Measurements from ENCODE around the gene SPON1. TPM values are rescaled to one million over a fixed set of nuclear protein-coding genes. Genes with fewer than 3 reads are reported as not detected.

Gene SPON1
- total and polyA plus RNA-seq, 2 experiments from 2014 or later, result 2.9 to 6.4 TPM

- Histone ChIP-seq H3K27ac (ENCODE audit: low read depth) (no peak overlapping the region), H3K36me3 (ENCODE audit: insufficient read depth) (0 out of 2 replicates have a peak, but pooled peaks cover 4% of the 10 kb centered on the region), H3K4me3 (no peak overlapping the region), H2AFZ (no peak overlapping the region; the same call in 1 of the 2 replicates), H3F3A (replicated peaks; ENCODE audit: low read depth) (no peaks in the 10 kb centered on the region), H4K20me1 (replicated peaks; ENCODE audit: insufficient read depth) (no peaks in the 10 kb centered on the region), H3K27me3 (ENCODE audit: insufficient read depth) (no peaks in the 10 kb centered on the region), H3K4me2 (no peak overlapping the region), H3K4me1 (ENCODE audit: insufficient read depth) (no peaks in the 10 kb centered on the region), H3K79me2 (replicated peaks; ENCODE audit: insufficient read depth) (no peaks in the 10 kb centered on the region), H3K9me2 (ENCODE audit: insufficient read depth) (no peaks in the 10 kb centered on the region)
- no peak for DNase-seq (ENCODE audit: low spot score)
- H3K27ac Mint-ChIP-seq, result no peak overlapping the region
- peaks cover 4% of the 10 kb centered on the region; the same call in 1 of the 3 replicates for H3K36me3 Mint-ChIP-seq (ENCODE audit: low read depth)
- TF ChIP-seq CREB1 (CRISPR knock-in tag; IDR thresholded peaks at IDR 0.05; ENCODE audit: low read depth) (no peak), ETS1 (IDR thresholded peaks at IDR 0.05) (no peak), REST (IDR thresholded peaks at IDR 0.05; ENCODE audit: unreplicated experiment) (no peak), ZNF331 (CRISPR knock-in tag; IDR thresholded peaks at IDR 0.05; ENCODE audit: low read depth) (no peak), EZH2 (IDR thresholded peaks at IDR 0.05; ENCODE audit: low read depth, unreplicated experiment) (no peak), ZNF114 (CRISPR knock-in tag; IDR thresholded peaks at IDR 0.05) (no peak), STAT1 (IDR thresholded peaks at IDR 0.05; ENCODE audit: unreplicated experiment) (no peak), ZNF462 (CRISPR knock-in tag; IDR thresholded peaks at IDR 0.05) (no peak), EZH2phosphoT487 (IDR thresholded peaks at IDR 0.05; ENCODE audit: unreplicated experiment) (no peak), NANOG (IDR thresholded peaks at IDR 0.05; ENCODE audit: borderline replicate concordance) (no peak)
- H3K4me1 Mint-ChIP-seq, result peaks cover 3% of the 10 kb centered on the region; the same call in 1 of the 3 replicates
- H3K4me3 Mint-ChIP-seq, result no peak overlapping the region
- peaks cover 6% of the 10 kb centered on the region for H3K27me3 Mint-ChIP-seq (ENCODE audit: insufficient read depth, low read depth, poor library complexity)
- H3K9me3 Mint-ChIP-seq, result peaks cover 22% of the 10 kb centered on the region
- no peak for ATAC-seq
Observed at GRCh38 chr11:13942971-13943381, 19.5 kb upstream of the SPON1 start.
